Spleen (tissue), 11 donors: ENCODE measurements around the gene BPI. TPM values are rescaled to one million over a fixed set of nuclear protein-coding genes. Genes with fewer than 3 reads are reported as not detected.

Experiments used
- DNase-seq: peaks from one replicate; pipeline ENCODE4 v3.0.0-alpha.2; 2020
- H3K27ac ChIP-seq, 8 donors: fragments of 200-600 bp; sonication (generic) in 7 of 8; 1 replicate in 4 of 8; 2 replicates in 4 of 8; pipeline versions ENCODE4 v1.5.0 to v1.8.0; 2016 to 2021; ENCODE audit warnings: inconsistent platforms in 4 of 8, mild to moderate bottlenecking in 4 of 8, moderate library complexity in 1 of 8
- H3K27me3 ChIP-seq, 7 donors: fragments of 200-600 bp; sonication (generic) in 6 of 7; replicated peaks in 1 of 7; 1 replicate in 4 of 7; 2 replicates in 3 of 7; pipeline versions ENCODE4 v1.5.0 to v1.8.0; 2016 to 2021; ENCODE audit warnings: inconsistent platforms in 3 of 7, mild to moderate bottlenecking in 1 of 7
- H3K36me3 ChIP-seq, 6 donors: fragments of 200-600 bp; sonication (generic) in 5 of 6; 1 replicate in 4 of 6; 2 replicates in 2 of 6; pipeline versions ENCODE4 v1.5.0 to v1.8.0; 2016 to 2021; ENCODE audit warnings: inconsistent platforms in 2 of 6
- H3K4me1 ChIP-seq, 6 donors: fragments of 200-600 bp; sonication (generic) in 5 of 6; 1 replicate in 3 of 6; 2 replicates in 3 of 6; pipeline versions ENCODE4 v1.5.0 to v1.8.0; 2016 to 2021; ENCODE audit warnings: inconsistent platforms in 3 of 6
- H3K4me3 ChIP-seq, 8 donors: fragments of 200-600 bp; sonication (generic) in 7 of 8; 1 replicate in 4 of 8; 2 replicates in 4 of 8; pipeline versions ENCODE4 v1.5.0 to v1.8.0; 2016 to 2021; ENCODE audit warnings: inconsistent platforms in 4 of 8, mild to moderate bottlenecking in 4 of 8, moderate library complexity in 2 of 8
- H3K9me3 ChIP-seq, 8 donors: fragments of 200-600 bp; sonication (generic) in 7 of 8; 1 replicate in 4 of 8; 2 replicates in 4 of 8; pipeline versions ENCODE4 v1.5.0 to v1.8.0; 2016 to 2021; ENCODE audit warnings: inconsistent platforms in 4 of 8
- CTCF ChIP-seq, 11 experiments: fragments of 200-600 bp in 7 of 11; fragments of 450-650 bp in 4 of 11; sonication (generic) in 4 of 11; IDR thresholded peaks in 8 of 11; conservative IDR thresholded peaks in 3 of 11; 1 replicate in 7 of 11; 2 replicates in 4 of 11; pipeline versions ENCODE4 v1.4.0 to v1.8.0; 2016 to 2021; ENCODE audit warnings: antibody characterized with exemption in 11 of 11, inconsistent platforms in 4 of 11, mild to moderate bottlenecking in 1 of 11
- POLR2A ChIP-seq, 3 donors: fragments of 450-650 bp; IDR thresholded peaks; one replicate each; pipeline ENCODE4 v1.5.1; 2017; ENCODE audit warnings: antibody characterized with exemption in 3 of 3, mild to moderate bottlenecking in 1 of 3
- POLR2AphosphoS5 ChIP-seq, 3 donors: sonication (generic); formaldehyde crosslinking; IDR thresholded peaks; one replicate each; pipeline ENCODE4 v1.5.1; 2017; ENCODE audit warnings: antibody characterized with exemption in 3 of 3
- WGBS, 5 donors: extraction: QIAGEN DNeasy Blood & Tissue Kit in 3 of 5; methylation state at CpG; one replicate each; pipeline versions ENCODE4 v1.1.5 to v1.1.7; 2013 to 2018; 5-methylcytosine and 5-hydroxymethylcytosine counted together
- intact Hi-C: fragments of 100-400 bp; cut with DNase I; formaldehyde crosslinking; loops from one replicate; pipeline ENCODE4 v1.15.0; 2023; ENCODE audit warnings: low total_unique reads
- polyA plus RNA-seq, 3 donors: library from polyadenylated mRNA; stranded (reverse); fragments of 200-250 nt; gene quantifications; one replicate each; pipeline ENCODE4 v1.2.1, GENCODE V29; 2013
- total RNA-seq, 7 donors: library from RNA; depleted of rRNA in 3 of 7; stranded (reverse); fragments of >200 nt in 3 of 7; fragmentation: NEBNext Ultra II Directional in 4 of 7; extraction: Animal tissue kit (Norgen Biotek cat#: 25700) in 4 of 7; gene quantifications; one replicate each; pipeline versions ENCODE4 v1.1.0 to v1.2.1, GENCODE V29; 2016 to 2021
- donor health status: healthy with polysubstance abuse.
- donor health status: DM: no; HTN: no; CAD: no; lungs with moderate emphysema.
- donor health status: DM: no; HTN: no; CAD: no.
- donor health status: Bipolar disorder and iron deficiency.
- donor health status: healthy.
- donor health status: DM: no; HTN: no; CAD: no.
- donor health status: DM: yes; HTN: yes; CAD: no.

BPI gene
- total and polyA plus RNA-seq, 10 donors = 1.1 to 49.4 (median 4.3) TPM

- no peak for DNase-seq
- Histone ChIP-seq H3K9me3 (no peaks in the 10 kb centered on the region), H3K4me1 (no peaks in the 10 kb centered on the region), H3K27me3 (peaks cover 0 to 46% (median 0%) of the 10 kb centered on the region in 7 donors), H3K4me3 (no peak overlapping the region), H3K27ac (no peak overlapping the region), H3K36me3 (peaks cover 0 to 65% (median 0%) of the 10 kb centered on the region in 6 donors)
- no peak for TF ChIP-seq POLR2AphosphoS5 (IDR thresholded peaks at IDR 0.05)
- no peak for TF ChIP-seq CTCF (IDR thresholded peaks at IDR 0.05 in 8 of 11, conservative IDR thresholded peaks at IDR 0.05 in 3 of 11)
- no peak for TF ChIP-seq POLR2A (IDR thresholded peaks at IDR 0.05)
- intact Hi-C loops = no loop called here
- WGBS, 5 donors = 79 to 100% (median 89%) methylated on average over 4 of the region's 4 CpGs
Observed at GRCh38 chr20:38316341-38316740, 12.4 kb downstream of the BPI start.

- DNase-seq = no peak
- Histone ChIP-seq H3K9me3 (no peaks in the 10 kb centered on the region), H3K4me3 (no peak overlapping the region), H3K27me3 (peaks cover 0 to 39% (median 0%) of the 10 kb centered on the region in 7 donors), H3K27ac (no peak overlapping the region), H3K4me1 (no peaks in the 10 kb centered on the region), H3K36me3 (peaks cover 0 to 57% (median 0%) of the 10 kb centered on the region in 6 donors)
- intact Hi-C loops = no loop called here
- TF ChIP-seq CTCF (IDR thresholded peaks at IDR 0.05 in 8 of 11, conservative IDR thresholded peaks at IDR 0.05 in 3 of 11) (no peak), POLR2AphosphoS5 (IDR thresholded peaks at IDR 0.05) (no peak)
- 71 to 81% (median 72%) methylated on average over 3 of the region's 3 CpGs for WGBS, 5 donors
Observed at GRCh38 chr20:38317422-38317821, 13.5 kb downstream of the BPI start.

GRCh38 chr20:38320221-38320620, 16.3 kb downstream of the BPI start:
- intact Hi-C loops = no loop called here
- Histone ChIP-seq H3K36me3 (peaks cover 0 to 75% (median 0%) of the 10 kb centered on the region in 6 donors), H3K27me3 (peaks cover 0 to 39% (median 0%) of the 10 kb centered on the region in 7 donors), H3K4me3 (no peak overlapping the region), H3K4me1 (no peaks in the 10 kb centered on the region), H3K9me3 (no peaks in the 10 kb centered on the region), H3K27ac (no peak overlapping the region)
- no peak for DNase-seq
- 44 to 56% (median 53%) methylated on average over 6 of the region's 6 CpGs for WGBS, 5 donors
- no peak for TF ChIP-seq CTCF (IDR thresholded peaks at IDR 0.05 in 8 of 11, conservative IDR thresholded peaks at IDR 0.05 in 3 of 11)
- TF ChIP-seq POLR2A (IDR thresholded peaks at IDR 0.05) = no peak
- TF ChIP-seq POLR2AphosphoS5 (IDR thresholded peaks at IDR 0.05) = no peak

- no peaks in the 10 kb centered on the region for H3K4me1 ChIP-seq
- intact Hi-C loops = no loop called here
- H3K36me3 ChIP-seq = peaks cover 0 to 76% (median 0%) of the 10 kb centered on the region in 6 donors
- no peak overlapping the region for H3K4me3 ChIP-seq
- H3K27ac ChIP-seq = no peak overlapping the region
- no peaks in the 10 kb centered on the region for H3K9me3 ChIP-seq
- 3 to 6% (median 4%) methylated on average over 5 of the region's 5 CpGs for WGBS, 5 donors
- H3K27me3 ChIP-seq = peaks cover 0 to 31% (median 0%) of the 10 kb centered on the region in 7 donors
- no peak for DNase-seq
- no peak for TF ChIP-seq POLR2AphosphoS5 (IDR thresholded peaks at IDR 0.05)
- peak in 9 of 11 experiments; percentile 19 to 60 (median 47) for TF ChIP-seq CTCF (IDR thresholded peaks at IDR 0.05 in 8 of 11, conservative IDR thresholded peaks at IDR 0.05 in 3 of 11)
Observed at GRCh38 chr20:38321959-38322598, 18.1 kb downstream of the BPI start.
